HEK293 (cell line): ENCODE measurements around the gene KRTAP4-7.
"Not testable (repeated sequence)": the region's sequence is repeated elsewhere in the genome, so short reads cannot be mapped to it uniquely, and the experiment has no call there.

ENCODE experiments used
- CTCF ChIA-PET: fragments of 350-600 bp; formaldehyde crosslinking; extraction: SDS; loops from one replicate; lab custom pipeline; 2021; ENCODE audit warnings: antibody characterized with exemption; lab: Yijun Ruan, JAX
- POLR2A ChIA-PET: fragments of 300-600 bp; formaldehyde crosslinking; extraction: SDS; loops from one replicate; lab custom pipeline; 2020; ENCODE audit warnings: antibody characterized with exemption, inconsistent platforms; lab: Yijun Ruan, JAX
- H3K27ac ChIP-seq: fragments of 200-500 bp; sonication (Bioruptor generic); 2 replicates; pipeline ENCODE4 v1.5.1; 2014; ENCODE audit warnings: low read depth, low read length, control low read depth, inconsistent platforms; ENCODE audit errors: extremely low read depth
- H3K36me3 ChIP-seq, 2 experiments: fragments of 200-500 bp in 1 of 2; sonication (Bioruptor generic) in 1 of 2; 1 replicate in 1 of 2; 2 replicates in 1 of 2; pipeline ENCODE4 v1.5.1; 2014 to 2017; ENCODE audit warnings: inconsistent platforms in 2 of 2, low read length in 2 of 2; ENCODE audit not compliant: control insufficient read depth in 2 of 2, insufficient read depth in 1 of 2
- H3K4me1 ChIP-seq: fragments of 200-500 bp; sonication (Bioruptor generic); 2 replicates; pipeline ENCODE4 v1.5.1; 2014; ENCODE audit warnings: mild to moderate bottlenecking, low read length, inconsistent platforms; ENCODE audit not compliant: control insufficient read depth, insufficient read depth
- H3K4me3 ChIP-seq: 2 replicates; pipeline ENCODE4 v1.5.1; 2011; ENCODE audit warnings: low read depth, mild to moderate bottlenecking, control low read depth, low read length, moderate library complexity
- H3K9me3 ChIP-seq: fragments of 200-500 bp; sonication (Bioruptor generic); 2 replicates; pipeline ENCODE4 v1.5.1; 2014; ENCODE audit warnings: low read depth, low read length, inconsistent platforms; ENCODE audit not compliant: control insufficient read depth, insufficient read depth
- BCL6B ChIP-seq: fragments of 450-650 bp; formaldehyde crosslinking; IDR thresholded peaks from 2 replicates; pipeline ENCODE4 v1.5.1; 2017; ENCODE audit warnings: missing biosample characterization, missing genetic modification characterization
- HIC1 ChIP-seq: fragments of 450-650 bp; formaldehyde crosslinking; IDR thresholded peaks from 2 replicates; pipeline ENCODE4 v1.5.1; 2016; ENCODE audit warnings: missing biosample characterization, missing genetic modification characterization
- KLF10 ChIP-seq: fragments of 450-650 bp; IDR thresholded peaks from 2 replicates; pipeline ENCODE4 v1.5.1; 2018; ENCODE audit warnings: missing biosample characterization, mild to moderate bottlenecking, missing genetic modification characterization
- KLF17 ChIP-seq: fragments of 450-650 bp; formaldehyde crosslinking; IDR thresholded peaks from 2 replicates; pipeline ENCODE4 v1.5.1; 2016; ENCODE audit warnings: missing biosample characterization, missing genetic modification characterization
- RBAK ChIP-seq: fragments of 450-650 bp; formaldehyde crosslinking; IDR thresholded peaks from 2 replicates; pipeline ENCODE4 v1.5.1; 2016; ENCODE audit warnings: missing biosample characterization, missing genetic modification characterization
- REST ChIP-seq: fragments of 450-650 bp; formaldehyde crosslinking; IDR thresholded peaks from 2 replicates; pipeline ENCODE4 v1.5.1; 2016; ENCODE audit warnings: missing biosample characterization, missing genetic modification characterization
- SETDB1 ChIP-seq: IDR thresholded peaks from one replicate; pipeline ENCODE4 v1.6.1; 2017; ENCODE audit warnings: mild to moderate bottlenecking, low read length, moderate library complexity, mixed read lengths; ENCODE audit not compliant: insufficient read length
- ZBTB1 ChIP-seq: fragments of 450-650 bp; formaldehyde crosslinking; IDR thresholded peaks from 2 replicates; pipeline ENCODE4 v1.5.1; 2016; ENCODE audit warnings: missing biosample characterization, missing genetic modification characterization
- ZBTB21 ChIP-seq: fragments of 450-650 bp; formaldehyde crosslinking; IDR thresholded peaks from 2 replicates; pipeline ENCODE4 v1.5.1; 2017; ENCODE audit warnings: missing biosample characterization, missing genetic modification characterization
- ZNF140 ChIP-seq: fragments of 450-650 bp; formaldehyde crosslinking; IDR thresholded peaks from 2 replicates; pipeline ENCODE4 v1.5.1; 2016; ENCODE audit warnings: missing biosample characterization, missing genetic modification characterization
- ZNF16 ChIP-seq: fragments of 450-650 bp; formaldehyde crosslinking; IDR thresholded peaks from 2 replicates; pipeline ENCODE4 v1.5.1; 2016; ENCODE audit warnings: low read depth, missing biosample characterization, missing genetic modification characterization
- ZNF169 ChIP-seq: fragments of 450-650 bp; formaldehyde crosslinking; IDR thresholded peaks from 2 replicates; pipeline ENCODE4 v1.5.1; 2016; ENCODE audit warnings: missing biosample characterization, missing genetic modification characterization
- ZNF350 ChIP-seq: fragments of 450-650 bp; formaldehyde crosslinking; IDR thresholded peaks from 2 replicates; pipeline ENCODE4 v1.5.0; 2017; ENCODE audit warnings: missing biosample characterization, mild to moderate bottlenecking, missing genetic modification characterization
- ZNF501 ChIP-seq: fragments of 450-650 bp; formaldehyde crosslinking; IDR thresholded peaks from 2 replicates; pipeline ENCODE4 v1.5.1; 2016; ENCODE audit warnings: missing biosample characterization, missing genetic modification characterization
- ZNF645 ChIP-seq: fragments of 450-650 bp; formaldehyde crosslinking; IDR thresholded peaks from 2 replicates; pipeline ENCODE4; 2016; ENCODE audit warnings: missing biosample characterization, missing genetic modification characterization
- ZNF677 ChIP-seq: fragments of 450-650 bp; IDR thresholded peaks from 2 replicates; pipeline ENCODE4 v1.5.0; 2018; ENCODE audit warnings: missing biosample characterization, mild to moderate bottlenecking, missing genetic modification characterization, moderate library complexity
- ZNF792 ChIP-seq: fragments of 450-650 bp; formaldehyde crosslinking; IDR thresholded peaks from 2 replicates; pipeline ENCODE4 v1.5.1; 2016; ENCODE audit warnings: missing biosample characterization, missing genetic modification characterization

KRTAP4-7 gene

GRCh38 chr17:41111151-41111885, 27.4 kb downstream of the KRTAP4-7 start:
- no peak overlapping the region for H3K4me3 ChIP-seq

GRCh38 chr17:41116297-41116696, 32.3 kb downstream of the KRTAP4-7 start:
- H3K9me3 ChIP-seq = no peaks in the 10 kb centered on the region
- TF ChIP-seq BCL6B (tag by site-specific recombination) = no peak
- TF ChIP-seq, all 188 proteins: peak for 0
- ChIA-PET POLR2A (no interaction called here), CTCF (no interaction called here)
- Histone ChIP-seq H3K36me3 (no peaks in the 10 kb centered on the region), H3K27ac (no peak overlapping the region), H3K4me1 (no peaks in the 10 kb centered on the region), H3K4me3 (no peak overlapping the region)

More at GRCh38 chr17:41111151-41111885, 27.4 kb downstream of the KRTAP4-7 start:
- ChIA-PET CTCF (no interaction called here), POLR2A (no interaction called here)
- no peaks in the 10 kb centered on the region for H3K4me1 ChIP-seq
- H3K36me3 ChIP-seq = no peaks in the 10 kb centered on the region
- no peak overlapping the region for H3K27ac ChIP-seq
- no peaks in the 10 kb centered on the region for H3K9me3 ChIP-seq
- TF ChIP-seq KLF10 (no peak), SETDB1 (peak; percentile 82)

GRCh38 chr17:41117846-41118386, 34.0 kb downstream of the KRTAP4-7 start, which contains the start of gene KRTAP4-11:
TSS of gene KRTAP4-11 (minus strand) at chr17:41118373. CDS start at chr17:41118315, 58 bp downstream.
- CTCF ChIA-PET = interaction anchor here (0.7 kb wide), 1 partner anchor 45 kb away, joined by 4 read pairs; no protein-coding TSS in a partner anchor
- H3K4me3 ChIP-seq, POLR2A ChIA-PET, H3K4me1 ChIP-seq, H3K9me3 ChIP-seq, H3K27ac ChIP-seq, H3K36me3 ChIP-seq: not testable (repeated sequence)

- no peaks in the 10 kb centered on the region for H3K4me1 ChIP-seq
- no peak overlapping the region for H3K4me3 ChIP-seq
- H3K27ac ChIP-seq = no peak overlapping the region
- ChIA-PET CTCF (no interaction called here), POLR2A (no interaction called here)
- H3K9me3 ChIP-seq = no peaks in the 10 kb centered on the region; the same call in 1 of the 2 replicates
- no peaks in the 10 kb centered on the region for H3K36me3 ChIP-seq
- TF ChIP-seq KLF17 (tag by site-specific recombination) (no peak), REST (tag by site-specific recombination) (no peak), HIC1 (tag by site-specific recombination) (no peak), ZNF501 (tag by site-specific recombination) (no peak), ZBTB1 (no peak), ZNF677 (tag by site-specific recombination) (no peak), ZNF350 (tag by site-specific recombination) (no peak), ZNF792 (tag by site-specific recombination) (no peak), ZNF140 (tag by site-specific recombination) (no peak), RBAK (tag by site-specific recombination) (no peak), ZNF645 (tag by site-specific recombination) (no peak), ZBTB21 (no peak), ZNF16 (no peak), ZNF169 (tag by site-specific recombination) (no peak)
Observed at GRCh38 chr17:41118721-41119120, 34.8 kb downstream of the KRTAP4-7 start.
